H1 (cell line): ENCODE data around the gene BRINP3. TPM values are rescaled to one million over a fixed set of nuclear protein-coding genes. Genes with fewer than 3 reads are reported as not detected.

Experiments
- CTCF ChIA-PET: fragments of 300-600 bp; sonication (Branson Sonifier 250); formaldehyde crosslinking; loops from one replicate; lab custom pipeline; 2021; ENCODE audit not compliant: partially characterized antibody; lab: Charles Lee
- POLR2A ChIA-PET: fragments of 300-600 bp; sonication (Branson Sonifier 250); formaldehyde crosslinking; loops from one replicate; lab custom pipeline; 2021; ENCODE audit warnings: inconsistent platforms; ENCODE audit not compliant: partially characterized antibody; lab: Charles Lee
- DNase-seq, 2 experiments: peaks; one replicate each; pipeline versions ENCODE4 v3.0.0 to v3.0.0-alpha.2; 2010 to 2022; ENCODE audit warnings: low spot score in 2 of 2, low read depth in 1 of 2, mixed read lengths in 1 of 2
- FAIRE-seq: peaks from 2 replicates; lab custom pipeline; 2011; peaks lifted over from hg19 to GRCh38; lab: Jason Lieb, UNC
- H2AFZ ChIP-seq: 2 replicates; pipeline ENCODE4 v1.8.1; 2012; ENCODE audit warnings: low read length, inconsistent platforms
- H2AK5ac ChIP-seq: 2 replicates; pipeline ENCODE4 v1.6.1; 2013; ENCODE audit warnings: low read depth, low read length
- H2BK120ac ChIP-seq: replicated peaks from 2 replicates; pipeline ENCODE3; 2013; ENCODE audit warnings: low read depth, low read length, inconsistent platforms
- H2BK12ac ChIP-seq: 2 replicates; pipeline ENCODE4 v1.6.1; 2013; ENCODE audit warnings: low read depth, low read length
- H2BK15ac ChIP-seq: 2 replicates; pipeline ENCODE4 v1.6.1; 2013; ENCODE audit warnings: low read length
- H2BK20ac ChIP-seq: 2 replicates; pipeline ENCODE4 v1.6.1; 2013; ENCODE audit warnings: low read length
- H2BK5ac ChIP-seq: 2 replicates; pipeline ENCODE4 v1.6.1; 2013; ENCODE audit warnings: low read depth, low read length
- H3K14ac ChIP-seq: 2 replicates; pipeline ENCODE4 v1.6.1; 2013; ENCODE audit warnings: inconsistent platforms; ENCODE audit not compliant: insufficient read length
- H3K18ac ChIP-seq: 2 replicates; pipeline ENCODE4 v1.6.1; 2013; ENCODE audit warnings: low read length; ENCODE audit errors: extremely low read depth
- H3K23ac ChIP-seq: 2 replicates; pipeline ENCODE4 v1.6.1; 2013; ENCODE audit warnings: inconsistent platforms; ENCODE audit not compliant: insufficient read length
- H3K23me2 ChIP-seq: 2 replicates; pipeline ENCODE4 v1.6.1; 2013; ENCODE audit warnings: low read depth, low read length
- H3K27ac ChIP-seq: 2 replicates; pipeline ENCODE4 v1.6.1; 2011; ENCODE audit warnings: low read depth, low read length, inconsistent platforms
- H3K27me3 ChIP-seq, 4 experiments: replicated peaks in 1 of 4; 1 replicate in 1 of 4; 2 replicates in 3 of 4; pipeline versions ENCODE4 v1.6.1 to v1.8.1; 2011 to 2013; ENCODE audit warnings: low read length in 3 of 4, mild to moderate bottlenecking in 3 of 4, inconsistent platforms in 2 of 4, mixed read lengths in 2 of 4, moderate library complexity in 1 of 4; ENCODE audit not compliant: control insufficient read depth in 3 of 4, insufficient read depth in 3 of 4; ENCODE audit errors: extremely low read depth in 1 of 4
- H3K36me3 ChIP-seq, 4 experiments: 2 replicates each; pipeline versions ENCODE4 v1.6.1 to v1.8.1; 2011 to 2013; ENCODE audit warnings: mild to moderate bottlenecking in 4 of 4, low read length in 3 of 4, moderate library complexity in 2 of 4, control low read depth in 1 of 4, inconsistent platforms in 1 of 4; ENCODE audit not compliant: insufficient read depth in 4 of 4, control insufficient read depth in 2 of 4
- H3K4ac ChIP-seq: replicated peaks from 2 replicates; pipeline ENCODE3; 2013; ENCODE audit warnings: low read length, low read depth, mixed read lengths, inconsistent platforms; ENCODE audit not compliant: insufficient read length
- H3K4me1 ChIP-seq, 4 experiments: replicated peaks in 1 of 4; 1 replicate in 1 of 4; 2 replicates in 3 of 4; pipeline versions ENCODE4 v1.6.1 to v1.8.1; 2011 to 2013; ENCODE audit warnings: low read length in 3 of 4, inconsistent platforms in 2 of 4, mixed read lengths in 1 of 4; ENCODE audit not compliant: insufficient read depth in 4 of 4, control insufficient read depth in 3 of 4
- H3K4me2 ChIP-seq, 2 experiments: 2 replicates each; pipeline versions ENCODE4 v1.6.1 to v1.8.1; 2011 to 2013; ENCODE audit warnings: low read depth in 2 of 2, low read length in 2 of 2, control low read depth in 1 of 2, inconsistent platforms in 1 of 2, mild to moderate bottlenecking in 1 of 2; ENCODE audit not compliant: insufficient read depth in 1 of 2
- H3K4me3 ChIP-seq, 4 experiments: fragments of 200-600, 300-600 bp in 1 of 4; sonication (generic), shearing (Covaris generic), sonication (Bioruptor Twin) in 1 of 4; 2 replicates each; pipeline versions ENCODE4 v1.5.1 to v1.8.1; 2011 to 2016; ENCODE audit warnings: low read length in 4 of 4, low read depth in 3 of 4, control low read depth in 2 of 4, inconsistent platforms in 2 of 4, mild to moderate bottlenecking in 2 of 4, mixed read lengths in 1 of 4, moderate library complexity in 1 of 4; ENCODE audit not compliant: insufficient read depth in 2 of 4; ENCODE audit errors: extremely low read depth in 1 of 4
- H3K56ac ChIP-seq: replicated peaks from 2 replicates; pipeline ENCODE3; 2013; ENCODE audit warnings: low read depth, mild to moderate bottlenecking, mixed read lengths, low read length, inconsistent platforms; ENCODE audit not compliant: insufficient read length
- H3K79me1 ChIP-seq: 2 replicates; pipeline ENCODE4 v1.6.1; 2013; ENCODE audit warnings: low read depth, low read length, control low read depth
- H3K79me2 ChIP-seq, 2 experiments: 2 replicates each; pipeline versions ENCODE4 v1.6.1 to v1.8.1; 2012 to 2013; ENCODE audit warnings: low read length in 2 of 2, mild to moderate bottlenecking in 2 of 2, inconsistent platforms in 1 of 2; ENCODE audit not compliant: insufficient read depth in 2 of 2, control insufficient read depth in 1 of 2
- H3K9ac ChIP-seq, 4 experiments: replicated peaks in 1 of 4; 1 replicate in 1 of 4; 2 replicates in 3 of 4; pipeline versions ENCODE4 v1.6.1 to v1.8.1; 2011 to 2013; ENCODE audit warnings: low read depth in 3 of 4, low read length in 3 of 4, control low read depth in 2 of 4, mild to moderate bottlenecking in 2 of 4, moderate library complexity in 2 of 4, inconsistent platforms in 1 of 4; ENCODE audit errors: extremely low read depth in 1 of 4
- H3K9me3 ChIP-seq, 2 experiments: 2 replicates each; pipeline versions ENCODE4 v1.6.1 to v1.8.1; 2012 to 2013; ENCODE audit warnings: mild to moderate bottlenecking in 2 of 2, moderate library complexity in 2 of 2, control low read depth in 1 of 2, inconsistent platforms in 1 of 2, low read depth in 1 of 2, low read length in 1 of 2, mixed read lengths in 1 of 2; ENCODE audit not compliant: insufficient read depth in 2 of 2
- H4K20me1 ChIP-seq, 2 experiments: replicated peaks in 1 of 2; 2 replicates each; pipeline versions ENCODE3 to v1.8.1; 2011 to 2013; ENCODE audit warnings: inconsistent platforms in 2 of 2, low read length in 2 of 2, mild to moderate bottlenecking in 1 of 2; ENCODE audit not compliant: insufficient read depth in 2 of 2, control insufficient read depth in 1 of 2
- H4K5ac ChIP-seq: 2 replicates; pipeline ENCODE4 v1.6.1; 2013; ENCODE audit warnings: low read length, low read depth, mixed read lengths, inconsistent platforms; ENCODE audit not compliant: insufficient read length
- H4K8ac ChIP-seq: 2 replicates; pipeline ENCODE4 v1.8.0; 2013; ENCODE audit warnings: mild to moderate bottlenecking, moderate library complexity, low read length, inconsistent platforms; ENCODE audit not compliant: insufficient read depth; ENCODE audit errors: extremely low read depth
- H4K91ac ChIP-seq: replicated peaks from 2 replicates; pipeline ENCODE3; 2013; ENCODE audit warnings: low read length, mixed read lengths, inconsistent platforms; ENCODE audit not compliant: insufficient read length
- BCL11A ChIP-seq, 2 experiments: IDR thresholded peaks; one replicate each; pipeline ENCODE4 v1.6.1; 2011; ENCODE audit warnings: low read depth in 2 of 2, low read length in 2 of 2, mild to moderate bottlenecking in 2 of 2
- BRCA1 ChIP-seq: IDR thresholded peaks from 2 replicates; pipeline ENCODE4 v1.6.1; 2012; ENCODE audit warnings: low read depth, low read length, improper control_type of control experiment
- CTBP2 ChIP-seq: IDR thresholded peaks from 2 replicates; pipeline ENCODE4 v1.7.0; 2011; ENCODE audit warnings: borderline replicate concordance, mild to moderate bottlenecking, moderate library complexity, mixed read lengths, low read length; ENCODE audit not compliant: insufficient read depth, insufficient read length
- GABPA ChIP-seq: IDR thresholded peaks from 2 replicates; pipeline ENCODE4 v1.6.1; 2011; ENCODE audit warnings: mild to moderate bottlenecking, low read length, moderate library complexity, borderline replicate concordance; ENCODE audit not compliant: insufficient read depth
- HDAC2 ChIP-seq, 2 experiments: fragments of 300-600 bp in 1 of 2; sonication (generic) in 1 of 2; IDR thresholded peaks; 2 replicates each; pipeline ENCODE4 v1.6.1; 2011 to 2012; ENCODE audit warnings: low read depth in 2 of 2, low read length in 2 of 2, mild to moderate bottlenecking in 2 of 2, moderate library complexity in 2 of 2, borderline replicate concordance in 1 of 2, inconsistent platforms in 1 of 2
- HDAC6 ChIP-seq: IDR thresholded peaks from one replicate; pipeline ENCODE4 v1.7.1; 2012; ENCODE audit warnings: low read depth, mild to moderate bottlenecking, inconsistent platforms, low read length, moderate library complexity
- JUND ChIP-seq: IDR thresholded peaks from 2 replicates; pipeline ENCODE4 v1.6.1; 2011; ENCODE audit warnings: mild to moderate bottlenecking, improper control_type of control experiment, low read length
- MAFK ChIP-seq: IDR thresholded peaks from 2 replicates; pipeline ENCODE4 v1.6.1; 2012; ENCODE audit warnings: low read depth, mild to moderate bottlenecking, improper control_type of control experiment, low read length
- RNF2 ChIP-seq: fragments of 200-900, 300-1000 bp; sonication (generic); IDR thresholded peaks from 2 replicates; pipeline ENCODE4 v1.7.1; 2016; ENCODE audit warnings: borderline replicate concordance, low read depth, mild to moderate bottlenecking, antibody characterized with exemption, low read length; ENCODE audit not compliant: poor library complexity, severe bottlenecking; ENCODE audit errors: missing control alignments
- SUZ12 ChIP-seq: fragments of 200-600 bp; sonication (generic); IDR thresholded peaks from 2 replicates; pipeline ENCODE4 v1.6.1; 2012; ENCODE audit warnings: mild to moderate bottlenecking, inconsistent platforms, low read length, moderate library complexity, mixed read lengths
- TAF1 ChIP-seq: IDR thresholded peaks from 2 replicates; pipeline ENCODE4 v1.6.1; 2011; ENCODE audit warnings: mild to moderate bottlenecking, low read depth, low read length
- TAF7 ChIP-seq: optimal IDR thresholded peaks from 2 replicates; pipeline ENCODE3; 2011; ENCODE audit warnings: low read depth, mild to moderate bottlenecking, inconsistent platforms, low read length, moderate library complexity, borderline replicate concordance
- TCF12 ChIP-seq: IDR thresholded peaks from 2 replicates; pipeline ENCODE4 v1.6.1; 2011; ENCODE audit warnings: low read depth, mild to moderate bottlenecking, low read length
- WGBS, 2 experiments: shearing (Covaris generic) in 1 of 2; methylation state at CpG; one replicate each; pipeline versions ENCODE4 v1.1.6 to v1.1.7; 2013 to 2015; ENCODE audit warnings: low lambda C conversion rate in 2 of 2, mixed read lengths in 2 of 2, inconsistent platforms in 1 of 2, low coverage in 1 of 2, missing lambda C conversion rate in 1 of 2; ENCODE audit not compliant: insufficient replicate concordance in 2 of 2, insufficient coverage in 1 of 2, insufficient read length in 1 of 2; ENCODE audit errors: extremely low coverage in 1 of 2, missing lambda C conversion rate in 1 of 2; 5-methylcytosine and 5-hydroxymethylcytosine counted together
- polyA plus RNA-seq, 7 experiments: library from polyadenylated mRNA; depleted of rRNA in 3 of 7; stranded (reverse) in 5 of 7; unstranded in 2 of 7; fragments of >200 nt in 5 of 7; fragments of 200-250 nt in 2 of 7; gene quantifications; 1 replicate in 5 of 7; 2 replicates in 1 of 7; 4 replicates in 1 of 7; pipeline versions ENCODE4 v1.2.1 to v1.2.3, GENCODE V29; 2011 to 2013; ENCODE audit warnings: missing spikeins in 2 of 7, mixed read lengths in 2 of 7
- total RNA-seq: library from RNA; stranded (reverse); fragmentation: NEBNext Ultra II Directional; extraction: Animal tissue kit (Norgen Biotek cat#: 25700); gene quantifications from 2 replicates; pipeline ENCODE4 v1.2.1, GENCODE V29; 2021
- TF ChIP-seq, protein P1 (sequence below): IDR thresholded peaks from 2 replicates; pipeline ENCODE4 v1.6.1; 2012; ENCODE audit warnings: inconsistent platforms

Gene BRINP3
- total and polyA plus RNA-seq, 2 of the 8 experiments (the other 6 are each of a cell fraction or from before 2014, with no cell fraction given): not detected

DNA sequence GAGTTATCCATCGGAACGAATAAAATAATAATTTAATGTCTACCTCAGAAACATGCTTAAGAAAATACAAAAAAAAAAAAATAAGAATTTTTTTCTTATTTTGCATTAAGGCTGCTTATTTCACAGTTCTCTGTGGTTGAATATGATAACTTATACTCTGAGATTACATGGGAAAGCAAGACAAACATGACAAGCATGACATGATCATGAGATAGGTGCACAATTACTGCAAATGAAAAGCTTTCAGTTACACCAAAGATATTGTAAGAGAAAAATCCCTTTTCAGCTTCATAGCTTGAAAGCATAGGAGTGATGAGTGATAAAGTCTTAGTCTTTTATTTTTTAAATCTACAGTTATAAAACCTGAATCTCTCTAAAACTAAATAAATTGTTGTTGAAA is 154.1 kb downstream of the BRINP3 start:
- POLR2A ChIA-PET: no interaction called here
- FAIRE-seq (no peak), DNase-seq (no peak)
- H3K27me3 ChIP-seq: no peaks in the 10 kb centered on the region
- H4K5ac ChIP-seq: no peak overlapping the region
- no peaks in the 10 kb centered on the region for H3K36me3 ChIP-seq
- CTCF ChIA-PET: no interaction called here
- WGBS, 2 experiments: 87% methylated on average over 2 of the region's 2 CpGs; no CpG with 5 or more reads in 1 of the 2 experiments
- no peak overlapping the region for H2AFZ ChIP-seq
- no peak overlapping the region for H3K27ac ChIP-seq
- no peaks in the 10 kb centered on the region for H3K79me2 ChIP-seq
- H3K4me2 ChIP-seq: no peak overlapping the region
- no peak overlapping the region for H2BK120ac ChIP-seq
- no peak overlapping the region for H4K91ac ChIP-seq
- no peak overlapping the region for H3K56ac ChIP-seq
- H3K23ac ChIP-seq: no peak overlapping the region
- no peaks in the 10 kb centered on the region for H3K23me2 ChIP-seq
- no peak overlapping the region for H3K4me3 ChIP-seq
- H3K4ac ChIP-seq: no peak overlapping the region
- no peak overlapping the region for H3K18ac ChIP-seq
- no peak overlapping the region for H2BK5ac ChIP-seq
- H2BK12ac ChIP-seq: no peak overlapping the region
- H2BK20ac ChIP-seq: no peak overlapping the region
- no peak overlapping the region for H3K9ac ChIP-seq
- no peak overlapping the region for H2BK15ac ChIP-seq
- no peaks in the 10 kb centered on the region for H3K79me1 ChIP-seq
- no peaks in the 10 kb centered on the region for H3K4me1 ChIP-seq
- H3K9me3 ChIP-seq: no peaks in the 10 kb centered on the region
- H4K8ac ChIP-seq: no peak overlapping the region
- H2AK5ac ChIP-seq: no peak overlapping the region
- no peak overlapping the region for H3K14ac ChIP-seq
- no peaks in the 10 kb centered on the region for H4K20me1 ChIP-seq
- TF ChIP-seq CTBP2 (no peak), JUND (no peak), RNF2 (no peak), HDAC6 (no peak), SUZ12 (no peak), TAF7 (no peak), HDAC2 (IDR thresholded peaks at IDR 0.05; ENCODE audit: borderline replicate concordance in 1 of 2, low read depth in 2 of 2, low read length in 2 of 2) (no peak), TAF1 (no peak), BCL11A (IDR thresholded peaks at IDR 0.05; ENCODE audit: low read depth in 2 of 2, low read length in 2 of 2) (no peak), BRCA1 (no peak), GABPA (no peak), MAFK (no peak), TCF12 (no peak)
- TF ChIP-seq, protein P1, sequence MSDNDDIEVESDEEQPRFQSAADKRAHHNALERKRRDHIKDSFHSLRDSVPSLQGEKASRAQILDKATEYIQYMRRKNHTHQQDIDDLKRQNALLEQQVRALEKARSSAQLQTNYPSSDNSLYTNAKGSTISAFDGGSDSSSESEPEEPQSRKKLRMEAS: no peak
